Panc1 (cell line): Measurements from ENCODE around the gene ZSWIM8.

Source experiments
- POLR2AphosphoS5 ChIP-seq: IDR thresholded peaks from 2 replicates; pipeline ENCODE4 v1.6.1; 2012; ENCODE audit warnings: mild to moderate bottlenecking, low read depth, low read length, moderate library complexity
- TCF7L2 ChIP-seq: IDR thresholded peaks from 2 replicates; pipeline ENCODE4 v1.6.1; 2011; ENCODE audit warnings: mild to moderate bottlenecking, low read depth, low read length, inconsistent platforms
- TF ChIP-seq, protein P1 (sequence below): fragments of 450-650 bp; IDR thresholded peaks from 2 replicates; pipeline ENCODE4 v1.5.1; 2017; ENCODE audit warnings: mild to moderate bottlenecking

GRCh38 chr10:73838827-73839226, 53.4 kb downstream of the ZSWIM8 start:
- TF ChIP-seq TCF7L2 (no peak), POLR2AphosphoS5 (no peak)
- TF ChIP-seq, protein P1, sequence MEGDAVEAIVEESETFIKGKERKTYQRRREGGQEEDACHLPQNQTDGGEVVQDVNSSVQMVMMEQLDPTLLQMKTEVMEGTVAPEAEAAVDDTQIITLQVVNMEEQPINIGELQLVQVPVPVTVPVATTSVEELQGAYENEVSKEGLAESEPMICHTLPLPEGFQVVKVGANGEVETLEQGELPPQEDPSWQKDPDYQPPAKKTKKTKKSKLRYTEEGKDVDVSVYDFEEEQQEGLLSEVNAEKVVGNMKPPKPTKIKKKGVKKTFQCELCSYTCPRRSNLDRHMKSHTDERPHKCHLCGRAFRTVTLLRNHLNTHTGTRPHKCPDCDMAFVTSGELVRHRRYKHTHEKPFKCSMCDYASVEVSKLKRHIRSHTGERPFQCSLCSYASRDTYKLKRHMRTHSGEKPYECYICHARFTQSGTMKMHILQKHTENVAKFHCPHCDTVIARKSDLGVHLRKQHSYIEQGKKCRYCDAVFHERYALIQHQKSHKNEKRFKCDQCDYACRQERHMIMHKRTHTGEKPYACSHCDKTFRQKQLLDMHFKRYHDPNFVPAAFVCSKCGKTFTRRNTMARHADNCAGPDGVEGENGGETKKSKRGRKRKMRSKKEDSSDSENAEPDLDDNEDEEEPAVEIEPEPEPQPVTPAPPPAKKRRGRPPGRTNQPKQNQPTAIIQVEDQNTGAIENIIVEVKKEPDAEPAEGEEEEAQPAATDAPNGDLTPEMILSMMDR, result no peak
